ENCODE results near the gene CD200R1.

CD200R1 gene

GRCh38 chr3:112972158-112972557, 2.7 kb downstream of the CD200R1 start:
- Histone ChIP-seq H3K9me3 (ENCODE audit: low read length) (no peaks in the 10 kb centered on the region), H3K4me1 (ENCODE audit: insufficient read depth, low read length) (no peaks in the 10 kb centered on the region), H3K36me3 (ENCODE audit: insufficient read depth, low read length) (no peaks in the 10 kb centered on the region), H3K27me3 (ENCODE audit: control insufficient read depth in 1 of 2, insufficient read depth in 2 of 2, low read length in 2 of 2) (no peaks in the 10 kb centered on the region), H3K27ac (ENCODE audit: low read depth, low read length) (no peak overlapping the region), H3K4me3 (ENCODE audit: low read depth in 1 of 2, low read length in 2 of 2) (no peak overlapping the region), H3K9ac (ENCODE audit: low read length) (no peak overlapping the region)

GRCh38 chr3:112967828-112968227, 7.1 kb downstream of the CD200R1 start:
- no peaks in the 10 kb centered on the region for H3K27me3 ChIP-seq (ENCODE audit: control insufficient read depth in 1 of 2, insufficient read depth in 2 of 2, low read length in 2 of 2)
- H3K4me1 ChIP-seq (ENCODE audit: insufficient read depth, low read length), result no peaks in the 10 kb centered on the region
- no peaks in the 10 kb centered on the region for H3K9me3 ChIP-seq (ENCODE audit: low read length)
- H3K27ac ChIP-seq (ENCODE audit: low read depth, low read length), result no peak overlapping the region
- H3K36me3 ChIP-seq (ENCODE audit: insufficient read depth, low read length), result no peaks in the 10 kb centered on the region
- no peak overlapping the region for H3K4me3 ChIP-seq (ENCODE audit: low read depth in 1 of 2, low read length in 2 of 2)
- H3K9ac ChIP-seq (ENCODE audit: low read length), result no peak overlapping the region

GRCh38 chr3:112967425-112967824, 7.5 kb downstream of the CD200R1 start:
- Histone ChIP-seq H3K27ac (ENCODE audit: low read depth, low read length) (no peak overlapping the region), H3K36me3 (ENCODE audit: insufficient read depth, low read length) (no peaks in the 10 kb centered on the region), H3K9ac (ENCODE audit: low read length) (no peak overlapping the region), H3K27me3 (ENCODE audit: control insufficient read depth in 1 of 2, insufficient read depth in 2 of 2, low read length in 2 of 2) (no peaks in the 10 kb centered on the region), H3K9me3 (ENCODE audit: low read length) (no peaks in the 10 kb centered on the region), H3K4me1 (ENCODE audit: insufficient read depth, low read length) (no peaks in the 10 kb centered on the region), H3K4me3 (ENCODE audit: low read depth in 1 of 2, low read length in 2 of 2) (no peak overlapping the region)

- Histone ChIP-seq H3K4me1 (ENCODE audit: insufficient read depth, low read length) (no peaks in the 10 kb centered on the region), H3K9ac (ENCODE audit: low read length) (no peak overlapping the region), H3K9me3 (ENCODE audit: low read length) (no peaks in the 10 kb centered on the region), H3K4me3 (ENCODE audit: low read depth in 1 of 2, low read length in 2 of 2) (no peak overlapping the region), H3K27me3 (ENCODE audit: control insufficient read depth in 1 of 2, insufficient read depth in 2 of 2, low read length in 2 of 2) (no peaks in the 10 kb centered on the region), H3K27ac (ENCODE audit: low read depth, low read length) (no peak overlapping the region), H3K36me3 (ENCODE audit: insufficient read depth, low read length) (no peaks in the 10 kb centered on the region)
These were observed 8.3 kb downstream of the CD200R1 start for GRCh38 chr3:112966633-112967032.

- Histone ChIP-seq H3K4me1 (ENCODE audit: insufficient read depth, low read length) (no peaks in the 10 kb centered on the region), H3K27me3 (ENCODE audit: control insufficient read depth in 1 of 2, insufficient read depth in 2 of 2, low read length in 2 of 2) (no peaks in the 10 kb centered on the region), H3K27ac (ENCODE audit: low read depth, low read length) (no peak overlapping the region), H3K9ac (ENCODE audit: low read length) (no peak overlapping the region), H3K36me3 (ENCODE audit: insufficient read depth, low read length) (no peaks in the 10 kb centered on the region), H3K4me3 (ENCODE audit: low read depth in 1 of 2, low read length in 2 of 2) (no peak overlapping the region), H3K9me3 (ENCODE audit: low read length) (no peaks in the 10 kb centered on the region)
These were observed 9.2 kb downstream of the CD200R1 start for GRCh38 chr3:112965656-112966055.

- H3K27me3 ChIP-seq (ENCODE audit: control insufficient read depth in 1 of 2, insufficient read depth in 2 of 2, low read length in 2 of 2), result no peaks in the 10 kb centered on the region
- no peak overlapping the region for H3K9ac ChIP-seq (ENCODE audit: low read length)
- no peaks in the 10 kb centered on the region for H3K36me3 ChIP-seq (ENCODE audit: insufficient read depth, low read length)
- no peak overlapping the region for H3K27ac ChIP-seq (ENCODE audit: low read depth, low read length)
- no peaks in the 10 kb centered on the region for H3K4me1 ChIP-seq (ENCODE audit: insufficient read depth, low read length)
- no peak overlapping the region for H3K4me3 ChIP-seq (ENCODE audit: low read depth in 1 of 2, low read length in 2 of 2)
- no peaks in the 10 kb centered on the region for H3K9me3 ChIP-seq (ENCODE audit: low read length)
These were observed 11.2 kb downstream of the CD200R1 start for GRCh38 chr3:112963683-112964082.

GRCh38 chr3:112958811-112959560, 15.9 kb downstream of the CD200R1 start:
- Histone ChIP-seq H3K36me3 (ENCODE audit: insufficient read depth, low read length) (no peaks in the 10 kb centered on the region), H3K4me3 (ENCODE audit: low read depth in 1 of 2, low read length in 2 of 2) (no peak overlapping the region), H3K4me1 (ENCODE audit: insufficient read depth, low read length) (no peaks in the 10 kb centered on the region), H3K27ac (ENCODE audit: low read depth, low read length) (no peak overlapping the region), H3K27me3 (ENCODE audit: control insufficient read depth in 1 of 2, insufficient read depth in 2 of 2, low read length in 2 of 2) (no peaks in the 10 kb centered on the region), H3K9ac (ENCODE audit: low read length) (no peak overlapping the region), H3K9me3 (ENCODE audit: low read length) (no peaks in the 10 kb centered on the region)

- Histone ChIP-seq H3K9me3 (ENCODE audit: low read length) (no peaks in the 10 kb centered on the region), H3K27ac (ENCODE audit: low read depth, low read length) (no peak overlapping the region)
These were observed 18.6 kb downstream of the CD200R1 start for GRCh38 chr3:112956351-112956750.

GRCh38 chr3:112948346-112948838, 26.5 kb downstream of the CD200R1 start:
- no peak overlapping the region for H3K4me3 ChIP-seq (ENCODE audit: low read depth in 1 of 2, low read length in 2 of 2)
- H3K36me3 ChIP-seq (ENCODE audit: insufficient read depth, low read length), result no peaks in the 10 kb centered on the region
- no peak overlapping the region for H3K27ac ChIP-seq (ENCODE audit: low read depth, low read length)
- no peaks in the 10 kb centered on the region for H3K9me3 ChIP-seq (ENCODE audit: low read length)
- H3K9ac ChIP-seq (ENCODE audit: low read length), result no peak overlapping the region
- H3K27me3 ChIP-seq (ENCODE audit: control insufficient read depth in 1 of 2, insufficient read depth in 2 of 2, low read length in 2 of 2), result no peaks in the 10 kb centered on the region
- H3K4me1 ChIP-seq (ENCODE audit: insufficient read depth, low read length), result no peaks in the 10 kb centered on the region

More at GRCh38 chr3:112956351-112956750, 18.6 kb downstream of the CD200R1 start:
- Histone ChIP-seq H3K9ac (ENCODE audit: low read length) (no peak overlapping the region), H3K4me3 (ENCODE audit: low read depth in 1 of 2, low read length in 2 of 2) (no peak overlapping the region), H3K36me3 (ENCODE audit: insufficient read depth, low read length) (no peaks in the 10 kb centered on the region), H3K4me1 (ENCODE audit: insufficient read depth, low read length) (no peaks in the 10 kb centered on the region), H3K27me3 (ENCODE audit: control insufficient read depth in 1 of 2, insufficient read depth in 2 of 2, low read length in 2 of 2) (no peaks in the 10 kb centered on the region)

GRCh38 chr3:112931736-112932521, 43.0 kb downstream of the CD200R1 start:
- Histone ChIP-seq H3K36me3 (ENCODE audit: insufficient read depth, low read length) (no peaks in the 10 kb centered on the region), H3K9ac (ENCODE audit: low read length) (no peak overlapping the region), H3K4me3 (ENCODE audit: low read depth in 1 of 2, low read length in 2 of 2) (no peak overlapping the region), H3K27ac (ENCODE audit: low read depth, low read length) (no peak overlapping the region), H3K9me3 (ENCODE audit: low read length) (no peaks in the 10 kb centered on the region), H3K4me1 (ENCODE audit: insufficient read depth, low read length) (no peaks in the 10 kb centered on the region), H3K27me3 (ENCODE audit: control insufficient read depth in 1 of 2, insufficient read depth in 2 of 2, low read length in 2 of 2) (no peaks in the 10 kb centered on the region)

GRCh38 chr3:112930771-112931170, 44.1 kb downstream of the CD200R1 start:
- H3K9me3 ChIP-seq (ENCODE audit: low read length), result no peaks in the 10 kb centered on the region
- H3K4me3 ChIP-seq (ENCODE audit: low read depth in 1 of 2, low read length in 2 of 2), result no peak overlapping the region
- no peak overlapping the region for H3K27ac ChIP-seq (ENCODE audit: low read depth, low read length)
- no peaks in the 10 kb centered on the region for H3K4me1 ChIP-seq (ENCODE audit: insufficient read depth, low read length)
- no peak overlapping the region for H3K9ac ChIP-seq (ENCODE audit: low read length)
- no peaks in the 10 kb centered on the region for H3K27me3 ChIP-seq (ENCODE audit: control insufficient read depth in 1 of 2, insufficient read depth in 2 of 2, low read length in 2 of 2)
- no peaks in the 10 kb centered on the region for H3K36me3 ChIP-seq (ENCODE audit: insufficient read depth, low read length)

Data from muscle layer of colon (tissue), 2 donors.